LNCAP (cell line): ENCODE data around the gene ITCH.

Experiments used
- TF ChIP-seq, protein P1 (sequence below): fragments of 450-650 bp; IDR thresholded peaks from 2 replicates; pipeline ENCODE4 v1.5.1; 2017; ENCODE audit warnings: mild to moderate bottlenecking

Gene ITCH

DNA sequence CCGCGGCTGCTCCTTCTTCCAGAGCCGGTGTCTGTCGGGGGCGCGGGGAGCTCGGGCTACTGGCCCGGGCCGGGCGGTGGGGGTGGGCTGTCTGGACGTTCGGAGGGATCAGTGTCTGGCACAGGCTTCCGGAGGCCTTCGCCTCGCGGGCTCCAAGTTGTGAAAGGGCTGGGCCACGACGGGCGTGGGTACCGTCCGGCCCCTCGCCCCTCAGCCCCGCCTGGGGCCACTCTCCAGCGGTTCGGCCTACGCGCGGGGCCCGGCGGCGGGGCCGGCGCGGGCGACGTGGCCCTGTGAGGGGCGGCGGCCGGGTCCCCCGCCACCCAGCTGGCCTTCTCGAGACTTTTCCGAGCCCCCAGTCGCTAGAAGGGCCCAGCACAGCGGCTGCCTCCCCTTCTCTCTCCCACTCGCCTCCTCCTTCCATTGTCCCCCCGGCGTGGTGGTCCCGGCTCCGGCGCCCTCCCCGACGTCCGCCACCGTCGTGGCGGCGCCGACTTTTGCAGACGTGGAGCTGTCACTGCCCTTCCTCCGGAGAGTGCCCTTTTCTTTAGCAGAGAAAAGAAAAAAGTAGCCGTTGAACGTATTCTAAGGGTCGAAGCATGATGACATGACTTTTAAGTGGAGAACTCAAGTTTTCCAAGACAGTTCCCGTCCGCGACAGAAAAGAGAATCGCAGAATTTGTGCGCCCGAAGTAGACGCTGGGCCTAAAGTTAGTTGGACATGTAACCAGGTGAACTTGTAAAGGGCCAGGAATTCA is 571 bp downstream of the ITCH start:
- TF ChIP-seq, protein P1, sequence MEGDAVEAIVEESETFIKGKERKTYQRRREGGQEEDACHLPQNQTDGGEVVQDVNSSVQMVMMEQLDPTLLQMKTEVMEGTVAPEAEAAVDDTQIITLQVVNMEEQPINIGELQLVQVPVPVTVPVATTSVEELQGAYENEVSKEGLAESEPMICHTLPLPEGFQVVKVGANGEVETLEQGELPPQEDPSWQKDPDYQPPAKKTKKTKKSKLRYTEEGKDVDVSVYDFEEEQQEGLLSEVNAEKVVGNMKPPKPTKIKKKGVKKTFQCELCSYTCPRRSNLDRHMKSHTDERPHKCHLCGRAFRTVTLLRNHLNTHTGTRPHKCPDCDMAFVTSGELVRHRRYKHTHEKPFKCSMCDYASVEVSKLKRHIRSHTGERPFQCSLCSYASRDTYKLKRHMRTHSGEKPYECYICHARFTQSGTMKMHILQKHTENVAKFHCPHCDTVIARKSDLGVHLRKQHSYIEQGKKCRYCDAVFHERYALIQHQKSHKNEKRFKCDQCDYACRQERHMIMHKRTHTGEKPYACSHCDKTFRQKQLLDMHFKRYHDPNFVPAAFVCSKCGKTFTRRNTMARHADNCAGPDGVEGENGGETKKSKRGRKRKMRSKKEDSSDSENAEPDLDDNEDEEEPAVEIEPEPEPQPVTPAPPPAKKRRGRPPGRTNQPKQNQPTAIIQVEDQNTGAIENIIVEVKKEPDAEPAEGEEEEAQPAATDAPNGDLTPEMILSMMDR = no peak

DNA sequence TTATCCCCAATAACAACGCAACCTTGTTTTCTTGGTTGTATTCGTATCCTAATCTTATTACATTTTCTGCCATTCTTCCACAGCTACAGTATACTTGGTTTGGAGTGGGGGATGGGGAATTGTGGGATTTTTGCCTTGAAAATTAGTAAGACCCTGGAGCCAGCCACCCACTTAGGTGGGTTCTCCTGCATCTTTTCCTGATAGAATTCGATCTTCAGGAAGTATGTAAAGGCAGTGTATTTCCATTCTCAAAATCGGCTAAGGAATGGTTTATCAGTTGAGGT is 1.1 kb downstream of the ITCH start:
- TF ChIP-seq, protein P1 = no peak

DNA sequence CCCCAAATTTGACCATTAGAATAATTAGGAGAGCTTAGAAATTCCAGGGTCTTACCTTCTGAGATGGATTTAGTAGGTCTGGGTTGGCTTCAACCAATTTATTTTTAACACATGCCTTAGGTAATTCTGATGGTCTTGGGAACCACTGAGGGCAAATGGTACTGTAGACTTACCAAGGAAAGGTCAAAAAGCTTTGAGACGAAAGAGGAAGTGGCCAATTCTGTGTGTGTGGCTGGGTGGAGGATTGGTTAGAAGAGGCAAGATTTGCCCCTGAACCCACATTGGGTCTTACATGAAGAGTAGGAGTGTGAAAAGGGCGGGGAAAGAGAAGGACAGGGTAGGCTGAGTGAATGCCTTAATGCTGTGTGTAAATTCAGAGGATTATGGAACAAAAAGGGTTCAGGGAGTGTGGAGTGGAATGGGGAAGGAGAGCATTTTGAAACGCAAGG is 2.7 kb downstream of the ITCH start:
- TF ChIP-seq, protein P1 = no peak

DNA sequence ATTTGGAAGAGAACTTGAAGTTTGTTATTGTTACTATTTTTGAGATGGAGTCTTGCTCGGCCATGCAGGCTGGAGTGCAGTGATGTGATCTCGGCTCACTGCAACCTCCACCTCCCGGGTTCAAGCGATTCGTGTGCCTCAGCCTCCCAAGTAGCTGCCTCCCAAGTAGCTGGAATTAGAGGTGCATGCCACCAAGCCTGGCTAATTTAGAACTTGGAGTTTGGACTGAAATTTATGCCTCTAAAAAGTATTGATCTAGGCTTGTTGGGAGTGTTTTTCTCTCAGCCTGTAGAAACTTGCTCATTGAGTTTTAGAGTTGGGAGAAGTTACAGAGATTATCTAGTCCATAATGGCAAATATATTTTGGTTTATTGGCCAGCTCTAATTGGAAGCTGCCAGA is 4.1 kb downstream of the ITCH start:
- TF ChIP-seq, protein P1 = no peak

DNA sequence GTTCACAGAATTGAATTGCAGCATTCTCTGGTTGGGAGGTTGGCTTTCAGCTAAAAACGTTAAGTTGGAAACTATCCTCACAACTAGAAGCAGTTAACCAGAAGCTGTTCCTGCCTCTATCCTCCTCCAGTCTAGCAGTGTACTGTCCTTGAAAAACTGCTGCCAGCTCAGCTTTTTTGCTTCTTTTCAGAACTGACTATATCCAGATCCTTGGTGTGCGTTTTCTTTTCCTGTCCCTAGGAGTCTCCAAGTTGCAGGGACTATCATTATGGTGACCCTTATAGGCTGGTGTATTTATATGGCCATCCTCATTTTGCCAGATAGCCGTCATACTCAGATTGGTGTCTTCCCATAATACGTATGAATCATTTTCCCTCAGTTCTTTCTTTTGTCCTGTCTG is 5.5 kb downstream of the ITCH start:
- TF ChIP-seq, protein P1 = no peak

DNA sequence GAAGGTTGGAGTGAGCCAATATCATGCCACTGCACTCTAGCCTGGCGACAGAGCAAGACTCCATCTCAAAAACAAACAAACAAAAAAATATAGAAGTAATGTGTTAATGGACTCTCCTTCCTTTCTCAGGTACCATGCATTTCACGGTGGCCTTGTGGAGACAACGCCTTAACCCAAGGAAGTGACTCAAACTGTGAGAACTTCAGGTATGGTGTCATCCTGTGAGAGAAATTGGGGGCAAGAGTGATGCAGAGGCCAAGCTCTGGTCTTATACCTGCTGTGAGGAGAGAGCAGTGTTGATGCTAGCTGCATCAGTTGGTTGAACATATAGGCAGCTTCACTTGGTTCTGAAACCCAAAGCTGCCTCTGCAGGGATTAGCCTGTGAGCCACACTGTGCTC is 6.2 kb downstream of the ITCH start:
- TF ChIP-seq, protein P1 = no peak

DNA sequence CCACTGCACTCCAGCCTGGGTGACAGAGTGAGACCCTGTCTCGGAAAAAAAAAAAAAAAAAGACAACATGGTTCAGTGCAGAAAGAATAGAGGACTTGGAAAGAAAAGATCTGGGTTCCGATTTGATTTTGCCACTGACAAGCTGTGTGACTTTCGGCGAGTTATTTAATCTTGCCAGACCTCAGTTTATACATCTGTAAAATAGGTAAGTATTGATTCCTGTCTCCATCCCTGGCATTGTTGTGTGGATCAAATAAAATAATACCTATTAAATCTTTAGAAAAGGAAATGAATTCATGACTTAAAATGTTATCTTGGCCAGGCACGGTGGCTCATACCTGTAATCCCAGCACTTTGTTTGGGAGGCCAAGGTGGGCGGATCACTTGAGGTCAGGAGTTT is 7.0 kb downstream of the ITCH start:
- TF ChIP-seq, protein P1 = no peak

DNA sequence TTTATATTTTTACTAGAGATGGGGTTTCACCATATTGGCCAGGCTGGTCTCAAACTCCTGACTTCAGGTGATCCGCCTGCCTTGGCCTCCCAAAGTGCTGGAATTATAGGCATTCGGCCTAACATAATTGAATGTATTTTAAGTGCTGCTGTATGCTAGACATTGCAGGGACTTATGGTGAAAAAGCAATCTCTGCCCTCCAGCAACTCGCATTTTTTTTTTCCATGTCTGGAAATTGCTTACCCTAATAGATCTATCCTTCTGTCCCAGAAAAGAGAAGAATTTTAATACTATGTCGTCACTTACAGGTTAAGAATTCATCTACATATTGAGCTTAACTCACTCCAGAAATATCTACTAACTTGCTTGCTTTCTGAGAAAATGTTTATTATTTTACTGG is 10.4 kb downstream of the ITCH start:
- TF ChIP-seq, protein P1 = no peak
